Endothelial cell of umbilical vein (primary cell): ENCODE data around the gene ACAD9. TPM values are rescaled to one million over a fixed set of nuclear protein-coding genes. Genes with fewer than 3 reads are reported as not detected.

Source experiments
- polyA plus RNA-seq, 4 experiments: library from polyadenylated mRNA; depleted of rRNA in 3 of 4; stranded (reverse) in 3 of 4; unstranded in 1 of 4; fragments of >200 nt; gene quantifications; 2 replicates each; pipeline versions ENCODE4 v1.2.1 to v1.2.3, GENCODE V29; 2011 to 2012; ENCODE audit warnings: missing spikeins in 1 of 4
- small RNA-seq: library from RNA; depleted of rRNA; stranded (forward); fragments of <200 nt; gene quantifications from one replicate; pipeline ENCODE3, GENCODE V24; 2012; ENCODE audit warnings: low replicate concordance, low read depth; ENCODE audit not compliant: insufficient read depth, insufficient read length
- total RNA-seq: library from RNA; stranded (reverse); gene quantifications from 2 replicates; pipeline ENCODE4 v1.2.3, GENCODE V29; 2021

The ACAD9 gene
- total and polyA plus RNA-seq, 2 donors (not counting 3 experiments of a cell fraction or from before 2014, with no cell fraction given), result 58.6 to 65.8 TPM

Small RNA genes within 50 kb of the gene (small RNA-seq; reads per million reads assigned to genes)
- gene AC112484.4, result not detected

Other genes with a start within 250 kb of the ACAD9 start
- 244 and 250 TPM in 2 replicates for gene RPN1, start 228.8 kb upstream of the ACAD9 start, total RNA-seq
- 251 and 266 TPM in 2 replicates for gene RPN1, start 228.8 kb upstream of the ACAD9 start, polyA plus RNA-seq
- gene RAB7A, start 153.4 kb upstream of the ACAD9 start, total RNA-seq, result 249 and 262 TPM in 2 replicates
- 215 and 243 TPM in 2 replicates for gene RAB7A, start 153.4 kb upstream of the ACAD9 start, polyA plus RNA-seq
- 0.21 and 0.62 TPM in 2 replicates for gene CFAP92, start 114.5 kb downstream of the ACAD9 start, total RNA-seq
- 0.04 and 0.10 TPM in 2 replicates for gene CFAP92, start 114.5 kb downstream of the ACAD9 start, polyA plus RNA-seq
- gene EFCC1, start 121.7 kb downstream of the ACAD9 start, total RNA-seq, result 0.58 and 0.73 TPM in 2 replicates
- gene EFCC1, start 121.7 kb downstream of the ACAD9 start, polyA plus RNA-seq, result 1.3 and 1.6 TPM in 2 replicates
- gene GP9, start 181.2 kb downstream of the ACAD9 start, total RNA-seq, result not detected in 2 replicates
- gene GP9, start 181.2 kb downstream of the ACAD9 start, polyA plus RNA-seq, result not detected in 2 replicates
- gene RAB43, start 242.2 kb downstream of the ACAD9 start, total RNA-seq, result 22.6 and 31.5 TPM in 2 replicates
- 18.5 and 22.0 TPM in 2 replicates for gene RAB43, start 242.2 kb downstream of the ACAD9 start, polyA plus RNA-seq